ENCODE results near the gene PLA2G6. TPM values are rescaled to one million over a fixed set of nuclear protein-coding genes. Genes with fewer than 3 reads are reported as not detected.

PLA2G6 gene
- total and polyA plus RNA-seq, 9 of the 15 experiments (the other 6 are each of a cell fraction or from before 2014, with no cell fraction given) = 0.11 to 12.2 (median 9.7) TPM

DNA sequence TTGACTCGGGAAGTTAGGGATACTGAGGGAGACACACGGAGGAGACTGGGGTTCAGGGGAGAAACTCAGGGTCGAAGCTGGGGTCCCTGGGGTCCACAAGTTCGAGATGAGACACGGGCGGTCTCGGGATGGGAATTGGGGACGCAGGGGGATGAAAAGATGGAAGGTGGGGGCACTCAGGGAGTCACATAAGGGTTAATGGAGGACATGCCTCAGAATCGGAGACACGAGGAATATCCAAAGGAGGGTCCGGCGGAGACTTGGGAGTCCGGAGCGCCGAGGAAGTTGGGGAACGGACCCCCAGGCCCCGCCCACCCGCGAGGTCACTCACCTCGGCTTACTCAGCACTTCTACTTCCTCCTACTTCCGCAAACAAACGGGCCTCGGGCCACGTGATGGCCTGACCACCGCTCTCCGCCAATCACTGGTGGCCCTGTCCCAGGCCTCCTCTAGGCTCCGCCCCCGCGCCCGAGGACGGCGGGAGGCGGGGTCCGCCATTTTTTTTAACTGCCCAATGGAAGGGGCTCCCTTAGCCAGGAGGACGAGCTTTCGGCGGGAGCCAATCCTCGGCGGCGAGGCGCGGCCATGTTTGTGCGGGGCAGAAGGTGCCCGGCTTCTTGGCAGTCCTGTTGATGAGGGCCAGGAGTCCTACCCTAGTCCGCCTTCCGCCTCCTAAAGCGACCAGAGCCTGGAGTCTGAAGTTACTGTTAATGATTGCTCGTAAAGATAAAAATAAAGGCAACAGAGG, at the start of gene PLA2G6 (continued):
- no peak; a peak in 1 of 4 replicates for TF ChIP-seq SIX5 (IDR thresholded peaks at IDR 0.05; ENCODE audit: borderline replicate concordance in 1 of 2, insufficient read depth in 1 of 2, low read depth in 1 of 2, low read length in 2 of 2)
- no peak for TF ChIP-seq ZC3H4 (CRISPR knock-in tag; IDR thresholded peaks at IDR 0.05; ENCODE audit: borderline replicate concordance)
- TF ChIP-seq, protein P1, sequence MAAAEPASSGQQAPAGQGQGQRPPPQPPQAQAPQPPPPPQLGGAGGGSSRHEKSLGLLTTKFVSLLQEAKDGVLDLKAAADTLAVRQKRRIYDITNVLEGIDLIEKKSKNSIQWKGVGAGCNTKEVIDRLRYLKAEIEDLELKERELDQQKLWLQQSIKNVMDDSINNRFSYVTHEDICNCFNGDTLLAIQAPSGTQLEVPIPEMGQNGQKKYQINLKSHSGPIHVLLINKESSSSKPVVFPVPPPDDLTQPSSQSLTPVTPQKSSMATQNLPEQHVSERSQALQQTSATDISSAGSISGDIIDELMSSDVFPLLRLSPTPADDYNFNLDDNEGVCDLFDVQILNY (CRISPR knock-in tag; IDR thresholded peaks at IDR 0.05) = no peak
- no peak for TF ChIP-seq ZNF184 (CRISPR knock-in tag; IDR thresholded peaks at IDR 0.05)
- TF ChIP-seq, protein P2, sequence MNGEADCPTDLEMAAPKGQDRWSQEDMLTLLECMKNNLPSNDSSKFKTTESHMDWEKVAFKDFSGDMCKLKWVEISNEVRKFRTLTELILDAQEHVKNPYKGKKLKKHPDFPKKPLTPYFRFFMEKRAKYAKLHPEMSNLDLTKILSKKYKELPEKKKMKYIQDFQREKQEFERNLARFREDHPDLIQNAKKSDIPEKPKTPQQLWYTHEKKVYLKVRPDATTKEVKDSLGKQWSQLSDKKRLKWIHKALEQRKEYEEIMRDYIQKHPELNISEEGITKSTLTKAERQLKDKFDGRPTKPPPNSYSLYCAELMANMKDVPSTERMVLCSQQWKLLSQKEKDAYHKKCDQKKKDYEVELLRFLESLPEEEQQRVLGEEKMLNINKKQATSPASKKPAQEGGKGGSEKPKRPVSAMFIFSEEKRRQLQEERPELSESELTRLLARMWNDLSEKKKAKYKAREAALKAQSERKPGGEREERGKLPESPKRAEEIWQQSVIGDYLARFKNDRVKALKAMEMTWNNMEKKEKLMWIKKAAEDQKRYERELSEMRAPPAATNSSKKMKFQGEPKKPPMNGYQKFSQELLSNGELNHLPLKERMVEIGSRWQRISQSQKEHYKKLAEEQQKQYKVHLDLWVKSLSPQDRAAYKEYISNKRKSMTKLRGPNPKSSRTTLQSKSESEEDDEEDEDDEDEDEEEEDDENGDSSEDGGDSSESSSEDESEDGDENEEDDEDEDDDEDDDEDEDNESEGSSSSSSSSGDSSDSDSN (IDR thresholded peaks at IDR 0.05; ENCODE audit: borderline replicate concordance in 1 of 2, low read depth in 2 of 2, low read length in 2 of 2) = no peak
- no peak for TF ChIP-seq KAT2B (IDR thresholded peaks at IDR 0.05; ENCODE audit: low read depth, low read length)
- TF ChIP-seq NR3C1 (CRISPR knock-in tag; IDR thresholded peaks at IDR 0.05) = no peak
- no peak for TF ChIP-seq ZBTB17 (CRISPR knock-in tag; IDR thresholded peaks at IDR 0.05)
- TF ChIP-seq IFI16 (CRISPR knock-in tag; IDR thresholded peaks at IDR 0.05) = no peak
- TF ChIP-seq, protein P3, sequence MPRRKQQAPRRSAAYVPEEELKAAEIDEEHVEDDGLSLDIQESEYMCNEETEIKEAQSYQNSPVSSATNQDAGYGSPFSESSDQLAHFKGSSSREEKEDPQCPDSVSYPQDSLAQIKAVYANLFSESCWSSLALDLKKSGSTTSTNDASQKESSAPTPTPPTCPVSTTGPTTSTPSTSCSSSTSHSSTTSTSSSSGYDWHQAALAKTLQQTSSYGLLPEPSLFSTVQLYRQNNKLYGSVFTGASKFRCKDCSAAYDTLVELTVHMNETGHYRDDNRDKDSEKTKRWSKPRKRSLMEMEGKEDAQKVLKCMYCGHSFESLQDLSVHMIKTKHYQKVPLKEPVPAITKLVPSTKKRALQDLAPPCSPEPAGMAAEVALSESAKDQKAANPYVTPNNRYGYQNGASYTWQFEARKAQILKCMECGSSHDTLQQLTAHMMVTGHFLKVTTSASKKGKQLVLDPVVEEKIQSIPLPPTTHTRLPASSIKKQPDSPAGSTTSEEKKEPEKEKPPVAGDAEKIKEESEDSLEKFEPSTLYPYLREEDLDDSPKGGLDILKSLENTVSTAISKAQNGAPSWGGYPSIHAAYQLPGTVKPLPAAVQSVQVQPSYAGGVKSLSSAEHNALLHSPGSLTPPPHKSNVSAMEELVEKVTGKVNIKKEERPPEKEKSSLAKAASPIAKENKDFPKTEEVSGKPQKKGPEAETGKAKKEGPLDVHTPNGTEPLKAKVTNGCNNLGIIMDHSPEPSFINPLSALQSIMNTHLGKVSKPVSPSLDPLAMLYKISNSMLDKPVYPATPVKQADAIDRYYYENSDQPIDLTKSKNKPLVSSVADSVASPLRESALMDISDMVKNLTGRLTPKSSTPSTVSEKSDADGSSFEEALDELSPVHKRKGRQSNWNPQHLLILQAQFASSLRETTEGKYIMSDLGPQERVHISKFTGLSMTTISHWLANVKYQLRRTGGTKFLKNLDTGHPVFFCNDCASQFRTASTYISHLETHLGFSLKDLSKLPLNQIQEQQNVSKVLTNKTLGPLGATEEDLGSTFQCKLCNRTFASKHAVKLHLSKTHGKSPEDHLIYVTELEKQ (CRISPR knock-in tag; IDR thresholded peaks at IDR 0.05) = no peak
- peak; percentile 76 for TF ChIP-seq HCFC1 (IDR thresholded peaks at IDR 0.05; ENCODE audit: low read depth, low read length)
- TF ChIP-seq POLR2B (IDR thresholded peaks at IDR 0.05; ENCODE audit: low read depth, partially characterized antibody) = peak; percentile 72
- TF ChIP-seq PHTF2 (CRISPR knock-in tag; IDR thresholded peaks at IDR 0.05) = no peak
- no peak for TF ChIP-seq SREBF2 (CRISPR knock-in tag; IDR thresholded peaks at IDR 0.05)
- no peak for TF ChIP-seq NR1H2 (CRISPR knock-in tag; IDR thresholded peaks at IDR 0.05)
- no peak for TF ChIP-seq GABPB2 (CRISPR knock-in tag; conservative IDR thresholded peaks at IDR 0.05)
- TF ChIP-seq SRSF1 (IDR thresholded peaks at IDR 0.05; ENCODE audit: low read depth, low read length) = no peak
- TF ChIP-seq TARDBP (IDR thresholded peaks at IDR 0.05) = no peak

Data from K562 (cell line).